NCI-H2171 treated with DMSO at 0.1 percent for 48 hours (cell line): ENCODE results near the gene FBXO9.

Experiments
- DNase-seq: peaks from one replicate; lab custom pipeline; 2025; lab: John Stamatoyannopoulos, UW

Gene FBXO9

GRCh38 chr6:53065266-53066076 lies at the start of gene FBXO9:
Gene FBXO9, plus strand, starts transcription at chr6:53065404. Its CDS starts 386 bp downstream, at chr6:53065790.
- peak; percentile 66 for DNase-seq

- DNase-seq = no peak
Measured at GRCh38 chr6:53015486-53015885, 49.7 kb upstream of the FBXO9 start.

- no peak for DNase-seq
Measured at GRCh38 chr6:53018446-53018845, 46.8 kb upstream of the FBXO9 start.

- DNase-seq = no peak
Measured at GRCh38 chr6:53020005-53020744, 45.0 kb upstream of the FBXO9 start.

- no peak for DNase-seq
Measured at GRCh38 chr6:53023323-53023722, 41.9 kb upstream of the FBXO9 start.

GRCh38 chr6:53026526-53026925 lies 38.7 kb upstream of the FBXO9 start:
- no peak for DNase-seq

GRCh38 chr6:53027131-53027718 lies 38.0 kb upstream of the FBXO9 start:
- DNase-seq = no peak

- no peak for DNase-seq
Measured at GRCh38 chr6:53028467-53028866, 36.7 kb upstream of the FBXO9 start.

- DNase-seq = no peak
Measured at GRCh38 chr6:53029257-53029656, 35.9 kb upstream of the FBXO9 start.

GRCh38 chr6:53029761-53030160 lies 35.4 kb upstream of the FBXO9 start:
- DNase-seq = peak; percentile 71

GRCh38 chr6:53031281-53031680 lies 33.9 kb upstream of the FBXO9 start:
- DNase-seq = no peak

GRCh38 chr6:53032849-53033248 lies 32.4 kb upstream of the FBXO9 start:
- DNase-seq = no peak

- no peak for DNase-seq
Measured at GRCh38 chr6:53033764-53034163, 31.4 kb upstream of the FBXO9 start.

GRCh38 chr6:53035549-53036213 lies 29.5 kb upstream of the FBXO9 start:
- DNase-seq = no peak

- no peak for DNase-seq
Measured at GRCh38 chr6:53038141-53038540, 27.1 kb upstream of the FBXO9 start.

- no peak for DNase-seq
Measured at GRCh38 chr6:53038596-53038995, 26.6 kb upstream of the FBXO9 start.

GRCh38 chr6:53041356-53041755 lies 23.8 kb upstream of the FBXO9 start:
- no peak for DNase-seq

GRCh38 chr6:53042112-53042511 lies 23.1 kb upstream of the FBXO9 start:
- DNase-seq = no peak

- no peak for DNase-seq
Measured at GRCh38 chr6:53043581-53043980, 21.6 kb upstream of the FBXO9 start.

- no peak for DNase-seq
Measured at GRCh38 chr6:53044071-53044470, 21.1 kb upstream of the FBXO9 start.

GRCh38 chr6:53044572-53044971 lies 20.6 kb upstream of the FBXO9 start:
- DNase-seq = no peak

- DNase-seq = no peak
Measured at GRCh38 chr6:53045891-53046673, 19.1 kb upstream of the FBXO9 start.
